WTC11 (cell line): ENCODE measurements around the gene RAB7A.

ENCODE experiments used
- ELF4 ChIP-seq: sonication (generic); formaldehyde crosslinking; IDR thresholded peaks from 2 replicates; pipeline ENCODE4 v1.8.1; 2022; ENCODE audit warnings: low read depth, mild to moderate bottlenecking, moderate library complexity, missing genetic modification reagents
- ESRRA ChIP-seq: sonication (generic); formaldehyde crosslinking; IDR thresholded peaks from 2 replicates; pipeline ENCODE4 v1.8.1; 2022; ENCODE audit warnings: mild to moderate bottlenecking, missing genetic modification reagents, borderline replicate concordance
- GABPB1 ChIP-seq: sonication (generic); formaldehyde crosslinking; IDR thresholded peaks from 2 replicates; pipeline ENCODE4 v1.8.1; 2023; ENCODE audit warnings: mild to moderate bottlenecking, missing genetic modification reagents
- IRF1 ChIP-seq: sonication (generic); formaldehyde crosslinking; IDR thresholded peaks from 2 replicates; pipeline ENCODE4 v1.8.0; 2023; ENCODE audit warnings: missing genetic modification reagents
- STAT6 ChIP-seq: sonication (generic); formaldehyde crosslinking; conservative IDR thresholded peaks from 2 replicates; pipeline ENCODE4 v1.8.1; 2023; ENCODE audit warnings: mild to moderate bottlenecking, low read depth, missing genetic modification reagents, moderate library complexity
- ZNF317 ChIP-seq: sonication (generic); formaldehyde crosslinking; IDR thresholded peaks from 2 replicates; pipeline ENCODE4 v1.8.1; 2023; ENCODE audit warnings: low read depth, mild to moderate bottlenecking, moderate library complexity, missing genetic modification reagents, borderline replicate concordance
- ZNF425 ChIP-seq: fragments of 250-450 bp; sonication (Bioruptor Pico); conservative IDR thresholded peaks from 2 replicates; pipeline ENCODE4 v1.9.0; 2021; ENCODE audit warnings: mild to moderate bottlenecking
- TF ChIP-seq, protein P1 (sequence below): fragments of 250-450 bp; sonication (Bioruptor Pico); IDR thresholded peaks from 2 replicates; pipeline ENCODE4 v1.9.0; 2021; ENCODE audit warnings: mild to moderate bottlenecking, borderline replicate concordance
- TF ChIP-seq, protein P2 (sequence below): fragments of 200-600 bp; IDR thresholded peaks from 2 replicates; pipeline ENCODE4 v1.8.0; 2022; ENCODE audit warnings: antibody characterized with exemption
- TF ChIP-seq, protein P3 (sequence below): sonication (generic); formaldehyde crosslinking; conservative IDR thresholded peaks from 2 replicates; pipeline ENCODE4 v1.8.1; 2022; ENCODE audit warnings: mild to moderate bottlenecking, missing genetic modification reagents

- TF ChIP-seq, protein P1, sequence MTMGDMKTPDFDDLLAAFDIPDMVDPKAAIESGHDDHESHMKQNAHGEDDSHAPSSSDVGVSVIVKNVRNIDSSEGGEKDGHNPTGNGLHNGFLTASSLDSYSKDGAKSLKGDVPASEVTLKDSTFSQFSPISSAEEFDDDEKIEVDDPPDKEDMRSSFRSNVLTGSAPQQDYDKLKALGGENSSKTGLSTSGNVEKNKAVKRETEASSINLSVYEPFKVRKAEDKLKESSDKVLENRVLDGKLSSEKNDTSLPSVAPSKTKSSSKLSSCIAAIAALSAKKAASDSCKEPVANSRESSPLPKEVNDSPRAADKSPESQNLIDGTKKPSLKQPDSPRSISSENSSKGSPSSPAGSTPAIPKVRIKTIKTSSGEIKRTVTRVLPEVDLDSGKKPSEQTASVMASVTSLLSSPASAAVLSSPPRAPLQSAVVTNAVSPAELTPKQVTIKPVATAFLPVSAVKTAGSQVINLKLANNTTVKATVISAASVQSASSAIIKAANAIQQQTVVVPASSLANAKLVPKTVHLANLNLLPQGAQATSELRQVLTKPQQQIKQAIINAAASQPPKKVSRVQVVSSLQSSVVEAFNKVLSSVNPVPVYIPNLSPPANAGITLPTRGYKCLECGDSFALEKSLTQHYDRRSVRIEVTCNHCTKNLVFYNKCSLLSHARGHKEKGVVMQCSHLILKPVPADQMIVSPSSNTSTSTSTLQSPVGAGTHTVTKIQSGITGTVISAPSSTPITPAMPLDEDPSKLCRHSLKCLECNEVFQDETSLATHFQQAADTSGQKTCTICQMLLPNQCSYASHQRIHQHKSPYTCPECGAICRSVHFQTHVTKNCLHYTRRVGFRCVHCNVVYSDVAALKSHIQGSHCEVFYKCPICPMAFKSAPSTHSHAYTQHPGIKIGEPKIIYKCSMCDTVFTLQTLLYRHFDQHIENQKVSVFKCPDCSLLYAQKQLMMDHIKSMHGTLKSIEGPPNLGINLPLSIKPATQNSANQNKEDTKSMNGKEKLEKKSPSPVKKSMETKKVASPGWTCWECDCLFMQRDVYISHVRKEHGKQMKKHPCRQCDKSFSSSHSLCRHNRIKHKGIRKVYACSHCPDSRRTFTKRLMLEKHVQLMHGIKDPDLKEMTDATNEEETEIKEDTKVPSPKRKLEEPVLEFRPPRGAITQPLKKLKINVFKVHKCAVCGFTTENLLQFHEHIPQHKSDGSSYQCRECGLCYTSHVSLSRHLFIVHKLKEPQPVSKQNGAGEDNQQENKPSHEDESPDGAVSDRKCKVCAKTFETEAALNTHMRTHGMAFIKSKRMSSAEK (CRISPR knock-in tag), result no peak
- TF ChIP-seq, protein P2, sequence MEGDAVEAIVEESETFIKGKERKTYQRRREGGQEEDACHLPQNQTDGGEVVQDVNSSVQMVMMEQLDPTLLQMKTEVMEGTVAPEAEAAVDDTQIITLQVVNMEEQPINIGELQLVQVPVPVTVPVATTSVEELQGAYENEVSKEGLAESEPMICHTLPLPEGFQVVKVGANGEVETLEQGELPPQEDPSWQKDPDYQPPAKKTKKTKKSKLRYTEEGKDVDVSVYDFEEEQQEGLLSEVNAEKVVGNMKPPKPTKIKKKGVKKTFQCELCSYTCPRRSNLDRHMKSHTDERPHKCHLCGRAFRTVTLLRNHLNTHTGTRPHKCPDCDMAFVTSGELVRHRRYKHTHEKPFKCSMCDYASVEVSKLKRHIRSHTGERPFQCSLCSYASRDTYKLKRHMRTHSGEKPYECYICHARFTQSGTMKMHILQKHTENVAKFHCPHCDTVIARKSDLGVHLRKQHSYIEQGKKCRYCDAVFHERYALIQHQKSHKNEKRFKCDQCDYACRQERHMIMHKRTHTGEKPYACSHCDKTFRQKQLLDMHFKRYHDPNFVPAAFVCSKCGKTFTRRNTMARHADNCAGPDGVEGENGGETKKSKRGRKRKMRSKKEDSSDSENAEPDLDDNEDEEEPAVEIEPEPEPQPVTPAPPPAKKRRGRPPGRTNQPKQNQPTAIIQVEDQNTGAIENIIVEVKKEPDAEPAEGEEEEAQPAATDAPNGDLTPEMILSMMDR, result no peak
- TF ChIP-seq ESRRA (no peak), ZNF425 (CRISPR knock-in tag) (no peak), IRF1 (CRISPR knock-in tag) (no peak), ELF4 (CRISPR knock-in tag) (no peak), ZNF317 (CRISPR knock-in tag) (no peak), STAT6 (CRISPR knock-in tag) (no peak), GABPB1 (CRISPR knock-in tag) (no peak)
- TF ChIP-seq, protein P3, sequence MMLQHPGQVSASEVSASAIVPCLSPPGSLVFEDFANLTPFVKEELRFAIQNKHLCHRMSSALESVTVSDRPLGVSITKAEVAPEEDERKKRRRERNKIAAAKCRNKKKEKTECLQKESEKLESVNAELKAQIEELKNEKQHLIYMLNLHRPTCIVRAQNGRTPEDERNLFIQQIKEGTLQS (CRISPR knock-in tag), result no peak
These were observed 32.3 kb upstream of the RAB7A start for GRCh38 chr3:128693696-128694095.
